ENCODE data around the gene RBM28.

DNA sequence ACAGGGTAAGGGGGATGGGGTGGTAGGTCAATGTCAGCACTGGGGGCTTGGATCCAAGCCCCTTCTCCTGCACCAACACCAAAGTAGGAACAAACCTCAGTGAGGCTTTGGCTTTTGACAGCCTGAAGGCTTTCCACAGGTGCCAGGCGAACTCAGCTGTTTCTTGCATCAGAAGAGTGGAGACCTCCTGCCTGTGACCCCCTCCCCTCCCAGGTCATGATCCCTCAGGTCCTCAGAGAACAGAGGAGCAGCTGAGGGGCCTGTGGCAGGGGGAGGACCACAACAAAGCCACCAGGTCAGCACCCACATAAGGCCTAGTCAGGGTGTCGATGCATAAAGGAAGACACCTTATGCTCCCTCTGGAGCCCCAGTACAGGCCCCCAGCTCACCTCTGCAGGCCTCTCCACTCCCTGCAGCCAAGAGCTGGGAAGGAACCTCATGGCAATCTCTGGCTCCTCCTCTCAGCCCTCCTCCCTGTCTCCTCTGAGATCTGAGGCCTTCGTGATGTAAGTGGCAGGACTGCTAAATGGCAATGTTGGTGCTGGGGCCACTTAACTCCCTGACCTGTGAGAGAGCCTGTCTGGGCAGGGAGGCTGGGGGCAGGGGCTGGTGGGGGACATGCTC, 36.9 kb upstream of the RBM28 start:
- TF ChIP-seq GATA3 (IDR thresholded peaks at IDR 0.05; ENCODE audit: low read depth, low read length) = no peak
- no peak for TF ChIP-seq GATA2 (IDR thresholded peaks at IDR 0.05; ENCODE audit: low read depth, low read length)

Measured in SH-SY5Y (cell line).